Brain microvascular endothelial cell (primary cell): Measurements from ENCODE around the gene IL1RL1.

Experiments used
- DNase-seq: peaks from one replicate; pipeline ENCODE4 v3.0.0-alpha.2; 2020
- H3K27ac ChIP-seq: fragments of 250-450 bp; sonication (Bioruptor Pico); 2 replicates; pipeline ENCODE4 v1.5.1; 2020; ENCODE audit warnings: mild to moderate bottlenecking, moderate library complexity
- H3K27me3 ChIP-seq: fragments of 250-450 bp; sonication (Bioruptor Pico); replicated peaks from 2 replicates; pipeline ENCODE4 v1.5.1; 2020; ENCODE audit warnings: mild to moderate bottlenecking
- H3K36me3 ChIP-seq: fragments of 250-450 bp; sonication (Bioruptor Pico); replicated peaks from 2 replicates; pipeline ENCODE4 v1.5.1; 2020; ENCODE audit warnings: mild to moderate bottlenecking
- H3K4me3 ChIP-seq: 2 replicates; pipeline ENCODE4 v1.5.1; 2011; ENCODE audit warnings: low read depth, mild to moderate bottlenecking, control low read depth, low read length, moderate library complexity
- CTCF ChIP-seq: IDR thresholded peaks from 2 replicates; pipeline ENCODE4 v1.5.1; 2011; ENCODE audit warnings: low read depth, mild to moderate bottlenecking, moderate library complexity, low read length, control low read depth, inconsistent platforms; ENCODE audit errors: missing control alignments
- in situ Hi-C: cut with HindIII; loops from 2 replicates; pipeline ENCODE4 v1.10.0; 2017; ENCODE audit warnings: low sequenced_read_pairs, low pct_ligation_motif_present

IL1RL1 gene

GRCh38 chr2:102285368-102285767 is 26.0 kb upstream of the IL1RL1 start:
- TF ChIP-seq CTCF, result no peak
- Histone ChIP-seq H3K4me3 (no peak overlapping the region), H3K27me3 (no peaks in the 10 kb centered on the region), H3K36me3 (no peaks in the 10 kb centered on the region), H3K27ac (no peak overlapping the region)
- in situ Hi-C loops, result no loop called here
- no peak for DNase-seq

- Histone ChIP-seq H3K27ac (no peak overlapping the region), H3K36me3 (no peaks in the 10 kb centered on the region), H3K27me3 (no peaks in the 10 kb centered on the region), H3K4me3 (no peak overlapping the region)
- in situ Hi-C loops, result no loop called here
- no peak for TF ChIP-seq CTCF
- no peak for DNase-seq
Observed at GRCh38 chr2:102286041-102286440, 25.3 kb upstream of the IL1RL1 start.

GRCh38 chr2:102289129-102289528 is 22.2 kb upstream of the IL1RL1 start:
- in situ Hi-C loops, result no loop called here
- DNase-seq, result peak; percentile 57
- no peak overlapping the region for H3K4me3 ChIP-seq
- TF ChIP-seq CTCF, result no peak
- no peaks in the 10 kb centered on the region for H3K36me3 ChIP-seq
- no peaks in the 10 kb centered on the region for H3K27me3 ChIP-seq
- H3K27ac ChIP-seq, result no peak overlapping the region

DNA sequence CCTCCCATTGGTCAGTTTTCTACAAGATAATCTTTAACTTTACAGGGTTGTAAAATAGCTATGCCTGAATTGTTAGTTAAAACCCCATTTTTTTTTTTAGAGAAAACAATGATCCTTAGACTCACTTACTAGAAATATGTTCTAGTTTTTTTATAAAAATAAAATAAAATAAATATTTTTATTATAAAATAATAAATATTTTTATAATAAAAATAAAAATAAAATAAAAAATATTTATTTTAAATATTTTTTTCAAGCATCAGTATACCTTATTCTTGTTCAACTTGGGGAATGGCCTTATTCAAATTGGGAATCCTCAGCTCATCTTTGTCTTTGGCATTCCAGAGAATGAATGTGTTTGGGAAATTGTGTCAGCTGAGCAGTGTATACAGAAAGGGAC is 20.8 kb upstream of the IL1RL1 start:
- DNase-seq, result no peak
- H3K4me3 ChIP-seq, result no peak overlapping the region
- in situ Hi-C loops, result no loop called here
- TF ChIP-seq CTCF, result no peak
- H3K27me3 ChIP-seq, result no peaks in the 10 kb centered on the region
- no peaks in the 10 kb centered on the region for H3K36me3 ChIP-seq
- no peak overlapping the region for H3K27ac ChIP-seq

GRCh38 chr2:102291319-102292075 is 19.9 kb upstream of the IL1RL1 start:
- Histone ChIP-seq H3K4me3 (no peak overlapping the region), H3K36me3 (no peaks in the 10 kb centered on the region), H3K27ac (no peak overlapping the region), H3K27me3 (no peaks in the 10 kb centered on the region)
- in situ Hi-C loops, result no loop called here
- DNase-seq, result no peak
- no peak for TF ChIP-seq CTCF
